ENCODE measurements around the gene KLHL6. TPM values are rescaled to one million over a fixed set of nuclear protein-coding genes. Genes with fewer than 3 reads are reported as not detected.

KLHL6 gene
- total RNA-seq, 2 experiments from 2014 or later: 23.9 to 24.2 TPM

- H3K9me3 ChIP-seq (ENCODE audit: control insufficient read depth in 1 of 2, insufficient read depth in 1 of 2, low read length in 2 of 2): peaks cover 0 to 3% of the 10 kb centered on the region in 2 experiments
- no peak overlapping the region for H3K27ac ChIP-seq (ENCODE audit: low read depth in 1 of 2, low read length in 2 of 2)
- H3K4me1 Mint-ChIP-seq (ENCODE audit: low read depth): peaks cover 18% of the 10 kb centered on the region
- no peak overlapping the region for H3K4me3 ChIP-seq (ENCODE audit: low read length)
- intact Hi-C loops (cut with DNase I, micrococcal nuclease): no loop called here
- ATAC-seq (ENCODE audit: poor library complexity): no peak
- no peaks in the 10 kb centered on the region for H3K4me1 ChIP-seq (ENCODE audit: insufficient read depth, low read length)
- H3K27ac Mint-ChIP-seq: peak overlapping the region; percentile 54
- no peaks in the 10 kb centered on the region for H3K9me3 Mint-ChIP-seq
- TF ChIP-seq CTCF (IDR thresholded peaks at IDR 0.05): no peak
- DNase-seq: no peak
- ChIA-PET CTCF (no interaction called here), POLR2A (no interaction called here)
- H3K4me3 Mint-ChIP-seq: no peak overlapping the region
- peaks cover 56% of the 10 kb centered on the region for H3K36me3 ChIP-seq (ENCODE audit: insufficient read depth, low read length)
- no peaks in the 10 kb centered on the region for H3K27me3 Mint-ChIP-seq
- peaks cover 66% of the 10 kb centered on the region for H3K36me3 Mint-ChIP-seq (ENCODE audit: low read depth)
- no peaks in the 10 kb centered on the region for H3K27me3 ChIP-seq (ENCODE audit: control insufficient read depth in 1 of 2, insufficient read depth in 2 of 2, low read length in 2 of 2)
These were observed 64.2 kb downstream of the KLHL6 start for GRCh38 chr3:183491109-183491922.

- CTCF ChIA-PET: no interaction called here
- Histone ChIP-seq H3K9me3 (ENCODE audit: control insufficient read depth in 1 of 2, insufficient read depth in 1 of 2, low read length in 2 of 2) (peaks cover 0 to 3% of the 10 kb centered on the region in 2 experiments), H3K27me3 (ENCODE audit: control insufficient read depth in 1 of 2, insufficient read depth in 2 of 2, low read length in 2 of 2) (no peaks in the 10 kb centered on the region), H3K4me1 (ENCODE audit: insufficient read depth, low read length) (no peaks in the 10 kb centered on the region), H3K4me3 (ENCODE audit: low read length) (no peak overlapping the region), H3K36me3 (ENCODE audit: insufficient read depth, low read length) (peaks cover 56% of the 10 kb centered on the region), H3K27ac (ENCODE audit: low read depth in 1 of 2, low read length in 2 of 2) (no peak overlapping the region)
- Mint-ChIP-seq H3K27ac (peak overlapping the region; percentile 54), H3K27me3 (no peaks in the 10 kb centered on the region), H3K36me3 (ENCODE audit: low read depth) (peaks cover 69% of the 10 kb centered on the region), H3K4me3 (no peak overlapping the region), H3K4me1 (ENCODE audit: low read depth) (peaks cover 18% of the 10 kb centered on the region), H3K9me3 (no peaks in the 10 kb centered on the region)
- POLR2A ChIA-PET: no interaction called here
- DNase-seq (peak in 4 of 14 experiments; percentile 23 to 65 (median 38)), ATAC-seq (ENCODE audit: poor library complexity) (peak; percentile 68)
- intact Hi-C loops (cut with DNase I, micrococcal nuclease): no loop called here
- TF ChIP-seq CTCF (IDR thresholded peaks at IDR 0.05): no peak
These were observed 64.9 kb downstream of the KLHL6 start for GRCh38 chr3:183490653-183491052.

GRCh38 chr3:183490211-183490601, 65.3 kb downstream of the KLHL6 start:
- H3K27me3 Mint-ChIP-seq: no peaks in the 10 kb centered on the region
- peaks cover 56% of the 10 kb centered on the region for H3K36me3 ChIP-seq (ENCODE audit: insufficient read depth, low read length)
- peaks cover 18% of the 10 kb centered on the region for H3K4me1 Mint-ChIP-seq (ENCODE audit: low read depth)
- CTCF ChIA-PET: interaction anchor here (1.2 kb wide), 1 partner anchor 8 kb away, joined by 3 read pairs; no protein-coding TSS in a partner anchor
- H3K27ac ChIP-seq (ENCODE audit: low read depth in 1 of 2, low read length in 2 of 2): no peak overlapping the region
- peaks cover 0 to 3% of the 10 kb centered on the region in 2 experiments for H3K9me3 ChIP-seq (ENCODE audit: control insufficient read depth in 1 of 2, insufficient read depth in 1 of 2, low read length in 2 of 2)
- no peak for TF ChIP-seq CTCF (IDR thresholded peaks at IDR 0.05)
- ATAC-seq (ENCODE audit: poor library complexity) (peak; percentile 64), DNase-seq (no peak)
- H3K4me1 ChIP-seq (ENCODE audit: insufficient read depth, low read length): no peaks in the 10 kb centered on the region
- no peak overlapping the region for H3K4me3 ChIP-seq (ENCODE audit: low read length)
- intact Hi-C loops (cut with DNase I, micrococcal nuclease): no loop called here
- H3K27me3 ChIP-seq (ENCODE audit: control insufficient read depth in 1 of 2, insufficient read depth in 2 of 2, low read length in 2 of 2): no peaks in the 10 kb centered on the region
- H3K27ac Mint-ChIP-seq: peak overlapping the region; percentile 54
- POLR2A ChIA-PET: no interaction called here
- no peaks in the 10 kb centered on the region for H3K9me3 Mint-ChIP-seq
- H3K4me3 Mint-ChIP-seq: no peak overlapping the region
- H3K36me3 Mint-ChIP-seq (ENCODE audit: low read depth): peaks cover 69% of the 10 kb centered on the region

Data from CD4-positive, alpha-beta T cell (primary cell).